AG04449 (cell line): ENCODE measurements around the gene SV2C.

Experiments used
- CTCF ChIA-PET: fragments of 350-600 bp; formaldehyde crosslinking; extraction: SDS; loops from one replicate; lab custom pipeline; 2021; ENCODE audit warnings: antibody characterized with exemption; lab: Yijun Ruan, JAX
- POLR2A ChIA-PET: fragments of 400-600, 350-600 bp; formaldehyde crosslinking; extraction: SDS; loops from one replicate; lab custom pipeline; 2020; ENCODE audit warnings: antibody characterized with exemption, inconsistent platforms; lab: Yijun Ruan, JAX
- DNase-seq: peaks from one replicate; pipeline ENCODE4 v3.0.0-alpha.2; 2010; ENCODE audit warnings: low read depth, low spot score
- H3K4me3 ChIP-seq: 2 replicates; pipeline ENCODE4 v1.5.1; 2011; ENCODE audit warnings: low read depth, mild to moderate bottlenecking, control low read depth, low read length
- CTCF ChIP-seq: IDR thresholded peaks from one replicate; pipeline ENCODE4 v1.5.1; 2011; ENCODE audit warnings: mild to moderate bottlenecking, moderate library complexity, low read length, control low read depth, inconsistent platforms; ENCODE audit not compliant: insufficient read depth; ENCODE audit errors: missing control alignments

The SV2C gene

GRCh38 chr5:76187386-76187785 lies 104.2 kb downstream of the SV2C start:
- DNase-seq, result no peak
- no peak overlapping the region for H3K4me3 ChIP-seq
- TF ChIP-seq CTCF, result no peak
- ChIA-PET CTCF (no interaction called here), POLR2A (no interaction called here)

GRCh38 chr5:76190356-76190755 lies 107.2 kb downstream of the SV2C start:
- H3K4me3 ChIP-seq, result no peak overlapping the region
- CTCF ChIA-PET, result no interaction called here
- DNase-seq, result no peak
- no peak for TF ChIP-seq CTCF
- POLR2A ChIA-PET, result no interaction called here

GRCh38 chr5:76192837-76193236 lies 109.7 kb downstream of the SV2C start:
- no peak for DNase-seq
- TF ChIP-seq CTCF, result no peak
- CTCF ChIA-PET, result no interaction called here
- POLR2A ChIA-PET, result no interaction called here
- H3K4me3 ChIP-seq, result no peak overlapping the region

GRCh38 chr5:76193635-76194034 lies 110.5 kb downstream of the SV2C start:
- TF ChIP-seq CTCF, result no peak
- POLR2A ChIA-PET, result no interaction called here
- H3K4me3 ChIP-seq, result no peak overlapping the region
- CTCF ChIA-PET, result no interaction called here
- DNase-seq, result no peak

GRCh38 chr5:76194340-76194739 lies 111.2 kb downstream of the SV2C start:
- POLR2A ChIA-PET, result no interaction called here
- TF ChIP-seq CTCF, result no peak
- no peak overlapping the region for H3K4me3 ChIP-seq
- CTCF ChIA-PET, result no interaction called here
- DNase-seq, result no peak

GRCh38 chr5:76196457-76196856 lies 113.3 kb downstream of the SV2C start:
- H3K4me3 ChIP-seq, result no peak overlapping the region
- CTCF ChIA-PET, result interaction anchor here (1.0 kb wide), 1 partner anchor 21 kb away, joined by 4 read pairs; no protein-coding TSS in a partner anchor
- TF ChIP-seq CTCF, result no peak
- DNase-seq, result no peak
- POLR2A ChIA-PET, result no interaction called here
